ENCODE data around the gene MBOAT7.

DNA sequence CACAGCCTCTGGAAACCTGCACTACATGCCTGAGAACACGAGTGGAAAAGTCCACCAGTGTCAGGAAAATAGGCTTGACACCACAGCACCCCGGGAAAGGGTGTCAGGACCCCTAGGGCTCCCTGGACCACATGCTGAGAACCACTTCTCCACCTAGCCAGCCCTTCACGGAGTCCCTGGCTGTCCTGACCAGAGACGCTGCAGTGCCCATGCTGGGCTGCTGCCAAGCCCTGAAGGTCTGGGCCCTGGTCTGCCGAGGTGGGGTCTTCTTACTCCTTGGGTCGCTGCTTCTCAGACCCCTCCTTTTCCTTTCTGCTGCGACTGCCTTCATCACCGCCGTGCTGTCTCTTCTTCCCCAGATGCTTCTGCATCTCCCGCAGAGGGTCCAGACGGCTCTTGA lies 32.9 kb downstream of the MBOAT7 start:
- TF ChIP-seq TAF1 (IDR thresholded peaks at IDR 0.05; ENCODE audit: low read depth, low read length) (no peak), PHF8 (conservative IDR thresholded peaks at IDR 0.05; ENCODE audit: low read depth, low read length) (no peak), EZH2 (IDR thresholded peaks at IDR 0.05; ENCODE audit: low read depth, low read length, severe bottlenecking) (no peak), CBX5 (IDR thresholded peaks at IDR 0.05; ENCODE audit: low read depth, low read length) (no peak), KDM5A (IDR thresholded peaks at IDR 0.05; ENCODE audit: low read length) (no peak), SUZ12 (IDR thresholded peaks at IDR 0.05; ENCODE audit: low read length) (no peak), TEAD4 (IDR thresholded peaks at IDR 0.05; ENCODE audit: low read depth, low read length) (no peak), POLR2A (IDR thresholded peaks at IDR 0.05; ENCODE audit: control extremely low read depth in 1 of 2, low read depth in 2 of 2, low read length in 2 of 2) (no peak), SP2 (IDR thresholded peaks at IDR 0.05; ENCODE audit: low read length) (no peak), BACH1 (IDR thresholded peaks at IDR 0.05; ENCODE audit: low read length) (no peak), RXRA (IDR thresholded peaks at IDR 0.05; ENCODE audit: insufficient read depth, low read depth, low read length) (no peak), BCL11A (IDR thresholded peaks at IDR 0.05; ENCODE audit: low read depth in 2 of 2, low read length in 2 of 2) (no peak)
- TF ChIP-seq, protein P1, sequence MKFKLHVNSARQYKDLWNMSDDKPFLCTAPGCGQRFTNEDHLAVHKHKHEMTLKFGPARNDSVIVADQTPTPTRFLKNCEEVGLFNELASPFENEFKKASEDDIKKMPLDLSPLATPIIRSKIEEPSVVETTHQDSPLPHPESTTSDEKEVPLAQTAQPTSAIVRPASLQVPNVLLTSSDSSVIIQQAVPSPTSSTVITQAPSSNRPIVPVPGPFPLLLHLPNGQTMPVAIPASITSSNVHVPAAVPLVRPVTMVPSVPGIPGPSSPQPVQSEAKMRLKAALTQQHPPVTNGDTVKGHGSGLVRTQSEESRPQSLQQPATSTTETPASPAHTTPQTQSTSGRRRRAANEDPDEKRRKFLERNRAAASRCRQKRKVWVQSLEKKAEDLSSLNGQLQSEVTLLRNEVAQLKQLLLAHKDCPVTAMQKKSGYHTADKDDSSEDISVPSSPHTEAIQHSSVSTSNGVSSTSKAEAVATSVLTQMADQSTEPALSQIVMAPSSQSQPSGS (IDR thresholded peaks at IDR 0.05; ENCODE audit: low read length), result no peak
- TF ChIP-seq, protein P2, sequence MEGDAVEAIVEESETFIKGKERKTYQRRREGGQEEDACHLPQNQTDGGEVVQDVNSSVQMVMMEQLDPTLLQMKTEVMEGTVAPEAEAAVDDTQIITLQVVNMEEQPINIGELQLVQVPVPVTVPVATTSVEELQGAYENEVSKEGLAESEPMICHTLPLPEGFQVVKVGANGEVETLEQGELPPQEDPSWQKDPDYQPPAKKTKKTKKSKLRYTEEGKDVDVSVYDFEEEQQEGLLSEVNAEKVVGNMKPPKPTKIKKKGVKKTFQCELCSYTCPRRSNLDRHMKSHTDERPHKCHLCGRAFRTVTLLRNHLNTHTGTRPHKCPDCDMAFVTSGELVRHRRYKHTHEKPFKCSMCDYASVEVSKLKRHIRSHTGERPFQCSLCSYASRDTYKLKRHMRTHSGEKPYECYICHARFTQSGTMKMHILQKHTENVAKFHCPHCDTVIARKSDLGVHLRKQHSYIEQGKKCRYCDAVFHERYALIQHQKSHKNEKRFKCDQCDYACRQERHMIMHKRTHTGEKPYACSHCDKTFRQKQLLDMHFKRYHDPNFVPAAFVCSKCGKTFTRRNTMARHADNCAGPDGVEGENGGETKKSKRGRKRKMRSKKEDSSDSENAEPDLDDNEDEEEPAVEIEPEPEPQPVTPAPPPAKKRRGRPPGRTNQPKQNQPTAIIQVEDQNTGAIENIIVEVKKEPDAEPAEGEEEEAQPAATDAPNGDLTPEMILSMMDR (IDR thresholded peaks at IDR 0.05; ENCODE audit: control extremely low read depth in 1 of 3, insufficient read depth in 1 of 3, low read depth in 1 of 3, low read length in 3 of 3), result no peak
